CD4-positive, alpha-beta T cell treated with Interleukin-6 at 100 ng/mL for 8 hours (primary cell): ENCODE data around the gene SLC8B1.

Experiments
- DNase-seq: peaks from one replicate; pipeline ENCODE4 v3.0.0-alpha.2; 2020; ENCODE audit warnings: mixed read lengths, low spot score

SLC8B1 gene

DNA sequence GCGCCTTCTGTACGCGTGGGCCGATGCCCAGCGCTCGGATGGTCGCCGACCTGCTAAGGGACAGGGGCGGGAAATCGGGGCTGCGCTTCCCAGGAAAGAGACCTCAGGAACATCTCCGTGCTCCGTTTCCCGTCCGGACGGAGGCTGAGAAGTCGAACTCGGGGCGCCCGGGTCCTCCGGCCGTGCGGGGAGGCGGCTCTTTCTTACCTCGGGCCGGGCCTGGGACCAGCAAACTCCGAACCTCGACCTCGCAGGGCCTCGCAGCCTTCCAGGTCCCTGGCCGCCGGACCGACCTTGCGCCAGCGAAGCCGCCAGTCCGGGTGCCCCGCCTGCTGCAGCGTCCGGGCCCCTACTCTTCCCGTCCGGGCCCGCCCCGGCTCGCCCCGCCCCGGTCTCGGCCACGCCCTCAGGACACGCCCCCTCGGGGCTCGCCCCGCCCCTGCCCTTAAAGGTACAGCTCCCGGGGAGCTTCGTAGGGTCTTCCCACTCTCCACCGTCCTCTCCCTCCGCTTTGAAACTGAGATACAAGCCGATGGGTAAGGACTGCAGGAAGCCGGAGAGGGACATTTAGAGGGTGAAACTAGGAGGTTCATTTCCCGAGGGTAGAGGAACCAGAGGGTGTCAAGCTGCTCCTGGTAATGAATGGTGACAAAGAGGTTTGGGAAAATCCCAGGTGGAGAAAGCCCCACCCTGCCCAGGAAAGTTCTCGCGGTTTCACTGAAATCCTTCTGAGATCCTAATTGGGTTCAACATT, at the start of gene SLC8B1:
Gene SLC8B1 (minus strand): TSS at position 324 of the 754 bp plus-strand sequence. CDS start 2,231 bp downstream, outside the sequence.
- DNase-seq, result peak; percentile 83

DNA sequence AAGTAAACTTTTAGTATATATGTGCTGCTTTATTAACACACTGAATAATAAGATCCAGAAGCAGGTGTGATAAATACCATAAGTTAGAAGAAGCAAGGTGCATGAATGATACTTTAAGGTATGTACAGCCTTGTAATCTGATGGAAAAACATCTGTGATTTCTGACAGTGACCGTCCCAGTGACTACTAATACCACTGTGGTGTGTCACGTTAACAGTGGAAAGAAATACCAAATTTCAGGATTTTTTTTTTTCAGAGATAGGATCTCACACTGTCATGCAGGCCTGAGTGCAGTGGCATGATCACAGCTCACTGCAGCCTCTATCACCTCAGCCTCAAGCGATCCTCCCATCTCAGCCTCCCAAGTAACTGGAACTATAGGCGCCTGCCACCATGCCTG, 47.3 kb upstream of the SLC8B1 start:
- no peak for DNase-seq

DNA sequence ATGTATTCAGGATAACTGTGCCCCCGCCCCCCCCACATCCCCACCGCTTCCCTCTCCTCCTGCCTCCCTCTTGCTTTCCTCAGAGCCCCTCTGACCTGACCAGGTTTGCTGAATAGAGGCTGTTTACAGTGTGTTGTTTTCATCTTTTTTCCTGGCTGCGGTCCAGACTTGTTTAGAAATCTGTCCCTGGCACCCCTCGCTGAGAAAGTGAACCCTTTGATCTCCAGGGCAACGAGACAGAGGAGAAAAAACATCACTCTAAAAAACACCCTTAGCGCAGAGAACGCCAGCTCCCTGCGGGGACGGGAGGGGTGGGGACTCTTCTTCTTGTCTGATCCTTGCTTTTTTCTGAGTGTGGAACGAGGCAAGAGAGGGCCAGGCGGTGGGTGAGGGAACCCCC, 46.3 kb upstream of the SLC8B1 start:
- DNase-seq, result no peak

DNA sequence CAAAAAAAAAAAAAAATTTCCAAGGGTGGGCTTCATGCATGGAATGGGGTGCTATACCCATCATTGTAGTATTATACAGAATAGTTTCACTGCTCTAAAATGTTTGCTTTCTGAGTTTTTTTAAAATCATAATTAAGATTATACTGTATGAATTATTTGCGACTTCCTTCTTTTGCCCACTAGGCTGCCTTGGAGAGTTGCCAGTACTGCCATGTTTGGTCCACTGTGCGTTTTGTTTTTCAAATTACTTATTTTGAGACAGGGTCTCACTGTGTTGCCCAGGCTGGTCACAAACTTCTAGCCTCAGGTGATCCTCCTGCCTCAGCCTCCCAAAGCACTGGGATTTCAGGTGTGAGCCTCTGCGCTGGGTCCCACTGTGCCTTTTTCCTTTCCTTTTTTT, 43.4 kb upstream of the SLC8B1 start:
- DNase-seq, result no peak

DNA sequence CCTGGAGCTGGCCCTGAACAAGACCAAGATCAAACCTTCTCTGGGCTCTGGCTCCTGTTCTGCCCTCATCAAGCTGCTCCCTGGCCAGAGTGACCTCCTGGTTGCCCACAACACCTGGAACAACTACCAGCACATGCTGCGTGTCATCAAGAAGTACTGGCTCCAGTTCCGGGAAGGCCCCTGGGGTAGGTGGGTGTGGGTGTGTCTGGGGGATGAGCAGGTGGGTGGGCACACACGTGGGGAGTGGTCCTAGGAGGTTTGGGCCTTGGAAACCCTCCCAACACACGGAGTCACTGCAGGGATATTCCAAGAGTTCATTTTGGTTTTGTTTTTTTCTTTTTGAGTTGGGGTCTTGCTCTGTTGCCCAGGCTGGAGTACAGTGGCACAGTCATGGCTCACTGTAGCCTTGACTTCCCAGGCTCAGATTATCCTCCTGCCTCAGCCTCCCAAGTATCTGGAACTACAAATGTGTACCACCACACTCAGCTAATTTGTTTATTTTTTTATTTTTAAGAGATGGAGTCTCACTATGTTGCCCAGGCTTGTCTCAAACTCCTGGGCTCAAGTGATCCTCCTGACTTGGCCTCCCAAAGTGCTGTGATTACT, 40.0 kb upstream of the SLC8B1 start:
- no peak for DNase-seq

DNA sequence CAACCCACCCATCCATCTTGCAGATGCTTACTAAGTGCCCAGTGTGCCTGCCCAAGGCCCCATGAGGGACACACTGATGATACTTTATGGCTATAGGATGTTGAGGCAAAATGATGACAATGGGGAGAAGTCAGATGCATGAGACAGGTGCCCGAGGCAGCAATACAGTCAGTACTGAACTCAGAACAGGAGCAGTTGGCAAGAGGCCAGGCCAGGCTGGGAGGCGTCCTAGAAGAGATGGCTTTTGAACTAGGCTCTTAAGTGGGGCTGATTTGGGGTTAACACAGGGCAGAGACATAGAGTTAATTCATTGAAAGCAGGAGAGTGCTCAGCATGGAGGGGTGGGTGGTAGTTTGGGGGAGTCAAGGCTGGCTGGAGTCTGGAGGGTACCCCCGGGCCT, 39.1 kb upstream of the SLC8B1 start:
- no peak for DNase-seq

DNA sequence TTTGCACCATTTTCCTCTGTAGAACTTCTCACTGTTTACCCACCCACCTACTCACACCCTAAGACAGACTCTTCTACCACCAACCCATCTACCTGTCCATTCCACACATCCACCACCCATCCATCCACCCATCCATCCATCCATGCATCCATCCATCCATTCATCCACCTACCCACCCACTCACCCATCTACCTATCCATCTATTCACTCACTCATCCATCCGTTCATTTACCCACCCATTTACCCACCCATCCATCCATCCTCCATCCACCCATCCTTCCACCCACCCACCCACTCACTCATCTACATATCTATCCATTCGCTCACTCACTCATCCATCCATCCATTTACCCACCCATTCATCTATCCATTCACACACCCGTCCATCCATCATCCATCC, 38.5 kb upstream of the SLC8B1 start:
- no peak for DNase-seq

DNA sequence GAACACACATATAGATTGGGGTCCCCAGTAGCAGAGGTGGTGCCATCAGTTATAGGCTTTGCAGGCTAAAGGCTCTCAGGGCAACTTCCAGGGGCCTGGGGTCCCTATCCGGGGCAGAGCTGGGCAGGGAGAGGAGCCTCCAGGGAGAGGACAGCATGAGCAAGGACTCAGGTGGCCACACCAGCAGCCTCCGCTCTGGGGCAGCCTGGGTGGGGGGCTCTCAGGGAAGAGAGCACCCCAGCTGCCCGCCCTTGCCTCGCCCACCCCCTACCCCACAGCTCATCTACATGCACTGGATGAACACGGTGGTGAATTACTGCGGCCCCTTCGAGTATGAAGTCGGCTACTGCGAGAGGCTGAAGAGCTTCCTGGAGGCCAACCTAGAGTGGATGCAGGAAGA, 37.5 kb upstream of the SLC8B1 start:
- no peak for DNase-seq

DNA sequence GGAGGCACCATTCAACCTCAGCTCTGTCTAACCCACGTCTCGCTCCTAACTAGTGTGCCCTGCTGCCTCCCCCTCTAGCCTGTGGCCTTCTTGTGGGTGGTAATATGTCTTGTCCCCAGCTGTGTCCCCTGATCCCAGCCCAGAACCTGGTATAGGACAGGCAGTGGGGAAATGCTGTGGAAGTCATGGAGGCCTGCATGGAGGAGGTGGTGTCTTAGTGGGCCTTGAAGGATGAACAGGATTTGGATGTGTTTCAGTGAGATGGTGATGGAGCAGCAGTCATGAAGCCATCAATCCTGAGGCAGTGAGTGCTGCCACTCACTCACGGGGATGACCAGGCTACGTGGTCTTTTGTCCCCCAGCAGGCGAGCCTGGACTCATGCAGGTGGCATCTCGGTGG, 36.9 kb upstream of the SLC8B1 start:
- no peak for DNase-seq

DNA sequence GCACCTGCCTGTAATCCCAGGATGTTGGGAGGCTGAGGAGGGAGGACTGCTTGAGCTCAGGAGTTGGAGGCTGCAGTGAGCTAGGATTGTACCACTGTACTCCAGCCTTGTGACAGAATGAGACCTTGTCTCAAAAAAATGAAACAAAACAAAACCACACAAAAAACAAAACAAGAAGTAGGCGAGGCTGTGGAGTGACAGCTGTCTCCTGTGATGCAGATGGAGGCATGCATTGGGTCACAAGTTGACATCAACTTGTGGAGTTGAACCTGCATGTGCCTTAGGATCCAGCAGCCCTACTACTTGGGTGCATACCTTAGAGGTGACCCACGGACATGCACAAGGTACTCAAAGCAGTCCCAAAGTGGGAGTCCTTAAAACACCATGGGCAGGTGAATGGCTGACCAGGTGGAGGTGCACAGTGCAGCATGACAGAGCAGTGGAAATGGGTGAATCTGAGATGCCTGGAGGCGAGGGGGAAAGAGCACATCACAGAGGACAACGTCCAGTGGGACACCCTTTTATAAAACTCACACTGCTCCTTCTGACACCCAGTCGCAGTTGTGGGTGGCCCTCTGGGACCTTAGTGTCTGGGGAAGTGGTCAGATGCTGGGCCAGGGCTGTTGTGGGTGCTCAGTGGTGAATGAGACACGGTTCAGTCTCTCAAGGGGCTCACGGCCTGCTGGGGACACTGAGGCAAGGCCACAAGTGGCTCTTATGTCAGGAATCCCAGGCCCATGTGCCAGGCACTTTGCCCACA, 36.2 kb upstream of the SLC8B1 start:
- no peak for DNase-seq

DNA sequence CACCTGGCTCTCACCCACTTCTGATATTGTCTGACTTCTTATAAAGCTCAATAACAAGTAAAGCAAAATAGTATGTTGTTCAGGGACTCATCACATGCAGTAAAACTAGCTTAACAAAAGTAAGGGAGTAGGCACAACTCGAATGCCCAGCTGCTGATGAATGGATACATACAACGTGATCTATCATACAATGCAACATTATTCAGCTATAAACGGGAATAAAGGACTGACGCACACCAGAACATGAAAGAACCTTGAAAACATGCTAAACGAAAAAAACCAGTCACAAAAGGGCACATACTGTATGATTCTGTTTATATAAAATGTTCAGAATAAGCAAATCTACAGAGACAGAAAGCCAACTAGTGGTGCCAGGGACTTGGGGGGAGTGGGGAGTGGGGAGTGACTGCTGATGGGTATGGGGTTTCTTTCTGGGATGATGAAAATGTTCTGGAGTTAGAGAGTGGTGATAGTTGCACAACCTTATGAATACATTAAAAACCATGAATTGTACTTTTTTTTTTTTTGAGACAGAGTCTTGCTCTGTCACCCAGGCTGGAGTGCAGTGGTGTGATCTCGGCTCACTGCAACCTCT, 34.6 kb upstream of the SLC8B1 start:
- no peak for DNase-seq

DNA sequence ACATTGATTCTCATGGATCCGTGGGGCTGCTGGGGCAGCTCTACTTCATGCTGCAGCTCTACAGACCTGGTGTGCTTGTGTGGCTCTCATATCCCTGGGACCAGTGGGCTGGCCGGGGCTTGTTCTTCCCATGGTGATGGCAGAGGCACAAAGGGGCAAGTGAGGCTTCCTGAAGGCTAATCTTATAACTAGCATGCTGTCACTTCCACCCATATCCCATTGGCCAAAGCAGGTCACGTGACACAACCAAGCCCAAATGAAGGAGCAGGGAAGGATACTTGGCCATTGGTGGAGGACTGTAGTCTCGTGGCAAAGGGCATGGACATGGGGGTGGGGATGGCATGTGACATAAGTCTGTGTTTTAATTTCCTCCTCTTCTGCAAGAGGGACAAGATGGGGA, 33.4 kb upstream of the SLC8B1 start:
- DNase-seq, result no peak

DNA sequence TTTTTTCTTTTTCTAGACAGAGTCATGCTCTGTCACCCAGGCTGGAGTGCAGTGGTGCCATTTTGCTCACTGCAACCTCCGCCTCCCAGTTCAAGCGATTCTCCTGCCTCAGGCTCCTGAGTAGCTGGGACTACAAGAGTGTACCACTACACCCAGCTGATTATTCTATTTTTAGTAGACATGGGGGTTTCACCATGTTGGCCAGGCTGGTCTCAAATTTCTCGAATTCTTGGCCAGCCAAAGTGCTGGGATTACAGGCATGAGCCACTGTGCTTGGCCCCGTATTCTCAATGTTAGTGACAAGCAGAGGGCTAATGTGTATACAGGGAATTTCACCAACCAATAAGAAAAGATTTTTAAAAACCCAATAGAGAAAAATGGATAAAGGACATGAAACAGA, 31.9 kb upstream of the SLC8B1 start:
- no peak for DNase-seq

DNA sequence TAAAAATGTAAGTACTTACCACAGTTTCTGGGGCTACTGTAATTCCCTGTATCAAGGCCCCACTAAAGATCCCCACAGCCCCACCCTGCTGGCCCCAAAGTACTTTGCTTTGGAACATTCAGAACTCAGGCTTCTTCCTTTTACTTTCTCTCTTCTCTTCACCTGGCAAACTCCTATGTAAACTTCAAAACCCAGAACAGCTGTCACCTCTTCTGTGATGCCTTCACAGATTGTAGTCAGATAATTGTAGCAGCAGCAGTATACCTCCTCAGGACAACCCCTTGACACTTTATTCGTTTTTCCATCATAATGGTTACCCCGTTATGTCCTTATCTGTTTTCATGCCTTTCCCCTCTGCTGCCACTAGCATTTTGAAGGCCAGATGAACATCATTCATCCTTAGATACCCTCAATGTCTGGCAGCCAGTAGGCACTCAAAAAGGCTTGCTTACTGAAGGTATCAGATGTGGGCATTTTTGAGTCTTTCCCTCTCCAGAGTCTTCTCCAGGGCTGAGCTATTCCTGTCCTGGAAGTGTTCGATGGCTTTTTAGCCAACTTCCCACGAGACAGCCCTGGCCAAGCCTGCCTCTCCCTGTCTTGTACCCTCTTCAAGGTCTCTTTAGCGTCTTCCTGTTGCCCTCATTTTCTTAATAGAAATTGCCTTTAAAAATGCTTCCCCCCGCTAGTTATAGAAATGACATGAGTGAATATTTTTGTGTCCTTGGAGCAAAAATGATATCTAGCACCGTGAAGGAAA, 30.9 kb upstream of the SLC8B1 start:
- no peak for DNase-seq

DNA sequence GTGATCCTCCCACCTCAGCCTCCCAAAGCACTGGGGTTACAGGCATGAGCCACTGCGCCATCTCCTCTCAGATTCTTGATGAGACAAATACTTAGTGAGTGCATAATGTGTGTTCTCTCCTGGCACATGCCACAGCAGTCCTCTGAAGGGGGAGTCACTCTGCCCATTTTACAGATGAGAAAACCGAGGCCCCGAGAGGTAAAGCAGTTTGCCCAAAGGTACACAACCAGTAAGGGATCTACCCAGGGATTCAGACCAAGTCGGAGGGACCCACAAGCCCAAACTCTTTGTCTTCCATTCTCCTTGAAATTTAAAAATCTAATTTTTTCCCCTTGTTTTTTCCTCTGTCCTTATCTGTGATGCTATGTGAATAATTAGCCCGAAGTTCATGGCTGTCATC, 29.8 kb upstream of the SLC8B1 start:
- no peak for DNase-seq

DNA sequence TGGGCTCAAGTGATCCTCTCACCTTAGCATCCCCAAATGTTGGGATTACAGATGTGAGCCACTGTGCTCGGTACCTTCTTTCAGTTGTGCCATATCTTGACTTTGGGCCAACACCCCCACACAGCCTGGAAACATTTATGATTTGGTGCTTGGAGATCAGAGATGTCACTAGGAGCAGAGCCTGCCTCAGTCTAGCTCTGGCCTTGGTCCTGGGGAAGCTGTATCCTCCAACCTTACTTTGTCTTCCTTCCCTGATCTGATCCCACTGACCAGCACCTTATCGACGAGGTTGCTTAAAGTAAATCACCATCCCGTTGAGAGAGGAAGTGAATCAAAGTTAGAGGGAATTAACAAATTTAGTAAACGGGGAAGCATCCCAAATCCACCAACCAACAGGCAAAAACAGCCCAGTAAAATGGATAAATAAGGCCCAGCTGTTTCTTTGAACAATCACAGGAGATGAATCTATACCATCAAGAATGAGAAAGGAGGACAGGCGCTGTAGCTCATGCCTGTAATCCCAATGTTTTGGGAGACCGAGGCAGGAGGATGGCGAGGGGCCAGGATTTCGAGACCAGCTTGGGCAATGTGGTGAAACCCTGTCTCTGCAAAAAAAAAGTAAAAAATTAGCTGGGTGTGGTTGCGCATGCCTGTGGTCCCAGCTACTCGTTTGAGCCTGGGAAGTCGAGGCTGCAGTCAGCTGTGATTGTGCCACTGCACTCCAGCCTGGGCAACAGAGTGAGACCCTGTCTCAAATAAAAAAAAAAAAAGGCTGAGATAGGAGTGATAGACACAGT, 26.9 kb upstream of the SLC8B1 start:
- no peak for DNase-seq

DNA sequence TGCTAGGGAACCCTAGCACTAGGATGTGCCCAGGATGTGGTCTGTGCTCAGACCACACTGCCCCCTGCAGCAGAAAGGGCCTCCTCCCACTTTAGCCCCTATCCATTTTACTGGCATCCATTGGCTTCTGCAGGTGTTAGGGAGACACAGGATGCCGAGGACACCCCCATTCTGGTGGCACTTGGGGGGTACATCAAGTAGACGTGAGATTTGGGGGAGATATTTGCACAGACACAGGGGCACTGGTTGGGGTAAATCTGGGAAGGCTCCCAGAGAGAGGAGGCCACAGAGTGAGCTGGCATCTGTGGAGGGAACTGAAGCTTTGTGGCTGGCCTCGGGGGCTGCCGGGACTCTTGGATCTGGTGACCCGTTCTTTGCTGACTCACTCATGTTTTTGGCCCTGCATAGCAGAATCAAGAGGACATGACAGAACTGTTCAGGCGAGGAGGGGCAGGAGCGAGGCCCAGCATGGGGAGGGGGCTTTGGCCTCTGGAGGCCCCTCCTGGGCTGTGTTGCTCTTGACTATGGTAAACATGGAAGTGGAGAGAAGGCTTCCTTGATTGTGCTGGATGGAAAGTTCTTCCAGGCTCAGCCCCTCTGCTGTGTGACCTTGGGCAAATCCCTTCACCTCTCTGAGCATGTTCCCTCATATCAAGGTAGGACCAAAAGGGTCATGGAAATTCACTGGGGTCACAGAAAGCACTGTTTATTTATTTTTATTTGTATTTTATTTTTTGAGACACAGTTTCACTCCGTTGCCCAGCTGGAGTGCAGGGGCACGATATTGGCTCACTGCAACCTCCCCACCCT, 25.2 kb upstream of the SLC8B1 start:
- DNase-seq, result no peak

DNA sequence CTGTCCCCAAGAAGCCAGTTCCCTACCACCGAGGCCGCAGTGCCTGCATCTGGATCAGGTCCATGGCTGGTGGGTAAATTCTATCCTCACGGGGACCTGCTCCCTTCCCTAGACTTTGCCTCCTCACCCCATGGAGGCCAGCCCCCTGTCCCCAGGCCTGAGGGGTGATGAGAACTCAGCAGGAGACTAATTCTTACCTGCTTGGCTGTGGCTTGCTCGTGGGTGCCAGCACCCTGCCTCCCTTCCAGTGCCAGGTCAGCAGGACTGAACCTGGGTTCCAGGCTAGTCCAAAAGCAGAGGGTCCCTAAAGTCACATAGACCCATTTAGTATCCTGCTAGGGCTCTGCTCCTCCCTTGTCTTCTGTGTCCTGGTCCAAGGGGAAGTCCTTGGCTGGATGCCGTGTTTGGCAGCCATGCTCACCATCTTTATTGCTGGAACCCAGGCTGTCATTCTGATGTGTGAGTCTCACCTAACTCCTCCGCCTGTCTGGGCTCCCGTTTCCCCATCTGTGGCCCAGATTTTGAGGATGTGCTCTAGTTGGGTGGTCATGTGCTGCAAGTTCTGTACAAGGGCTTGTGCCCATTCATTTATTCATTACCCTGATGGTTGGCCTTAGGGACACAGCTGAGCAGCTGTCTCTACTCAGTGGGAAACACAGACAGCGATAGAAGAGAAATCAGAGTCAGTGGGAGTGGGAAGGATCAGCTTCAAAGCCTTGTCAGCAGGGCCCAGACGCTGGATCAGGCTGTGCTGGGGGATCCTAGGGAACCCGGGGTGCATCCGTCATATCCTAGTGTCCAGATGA, 24.4 kb upstream of the SLC8B1 start:
- no peak for DNase-seq

DNA sequence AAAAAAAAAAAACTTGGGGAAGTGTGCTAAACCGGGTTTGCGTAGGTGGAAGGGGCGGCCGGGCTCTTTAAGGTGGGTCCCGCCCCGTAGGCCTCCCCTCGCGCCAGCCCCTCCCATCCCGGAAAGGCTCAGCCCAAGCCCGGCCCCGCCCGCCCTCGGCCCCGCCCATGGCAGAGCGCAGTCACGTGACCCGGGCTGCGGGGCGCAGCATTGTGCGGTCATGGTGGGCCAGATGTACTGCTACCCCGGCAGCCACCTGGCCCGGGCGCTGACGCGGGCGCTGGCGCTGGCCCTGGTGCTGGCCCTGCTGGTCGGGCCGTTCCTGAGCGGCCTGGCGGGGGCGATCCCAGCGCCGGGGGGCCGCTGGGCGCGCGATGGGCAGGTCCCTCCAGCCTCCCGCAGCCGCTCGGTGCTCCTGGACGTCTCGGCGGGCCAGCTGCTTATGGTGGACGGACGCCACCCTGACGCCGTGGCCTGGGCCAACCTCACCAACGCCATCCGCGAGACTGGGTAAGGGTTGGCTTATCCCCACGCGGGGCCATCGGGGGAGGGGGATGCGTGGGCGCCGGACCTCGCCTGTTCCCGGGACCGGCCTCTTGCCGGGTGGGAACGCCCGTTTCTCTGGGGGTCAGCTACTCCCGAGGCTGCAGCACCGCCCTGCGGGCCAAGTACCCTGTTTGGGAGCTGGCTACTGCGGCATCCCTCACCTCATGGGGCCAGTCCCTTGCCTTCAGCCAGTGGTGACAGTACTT, 23.6 kb upstream of the SLC8B1 start, which contains the start of gene PLBD2:
Gene PLBD2 (plus strand): TSS at position 207 of the 752 bp plus-strand sequence. CDS start 14 bp downstream, at position 221.
- DNase-seq, result peak; percentile 96
